Activated CD4-positive, alpha-beta T cell treated with anti-CD3 and anti-CD28 coated beads, Interleukin-2, Interleukin-4, amounts not matched to agents 100 ng/mL and 50 ng/mL, durations not matched to agents 16 hours and 8 hours (primary cell): ENCODE measurements around the gene APPL2.

Experiments used
- DNase-seq: peaks from one replicate; pipeline ENCODE4 v3.0.0-alpha.2; 2020; ENCODE audit warnings: low spot score

Gene APPL2, protein sequence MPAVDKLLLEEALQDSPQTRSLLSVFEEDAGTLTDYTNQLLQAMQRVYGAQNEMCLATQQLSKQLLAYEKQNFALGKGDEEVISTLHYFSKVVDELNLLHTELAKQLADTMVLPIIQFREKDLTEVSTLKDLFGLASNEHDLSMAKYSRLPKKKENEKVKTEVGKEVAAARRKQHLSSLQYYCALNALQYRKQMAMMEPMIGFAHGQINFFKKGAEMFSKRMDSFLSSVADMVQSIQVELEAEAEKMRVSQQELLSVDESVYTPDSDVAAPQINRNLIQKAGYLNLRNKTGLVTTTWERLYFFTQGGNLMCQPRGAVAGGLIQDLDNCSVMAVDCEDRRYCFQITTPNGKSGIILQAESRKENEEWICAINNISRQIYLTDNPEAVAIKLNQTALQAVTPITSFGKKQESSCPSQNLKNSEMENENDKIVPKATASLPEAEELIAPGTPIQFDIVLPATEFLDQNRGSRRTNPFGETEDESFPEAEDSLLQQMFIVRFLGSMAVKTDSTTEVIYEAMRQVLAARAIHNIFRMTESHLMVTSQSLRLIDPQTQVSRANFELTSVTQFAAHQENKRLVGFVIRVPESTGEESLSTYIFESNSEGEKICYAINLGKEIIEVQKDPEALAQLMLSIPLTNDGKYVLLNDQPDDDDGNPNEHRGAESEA

DNA sequence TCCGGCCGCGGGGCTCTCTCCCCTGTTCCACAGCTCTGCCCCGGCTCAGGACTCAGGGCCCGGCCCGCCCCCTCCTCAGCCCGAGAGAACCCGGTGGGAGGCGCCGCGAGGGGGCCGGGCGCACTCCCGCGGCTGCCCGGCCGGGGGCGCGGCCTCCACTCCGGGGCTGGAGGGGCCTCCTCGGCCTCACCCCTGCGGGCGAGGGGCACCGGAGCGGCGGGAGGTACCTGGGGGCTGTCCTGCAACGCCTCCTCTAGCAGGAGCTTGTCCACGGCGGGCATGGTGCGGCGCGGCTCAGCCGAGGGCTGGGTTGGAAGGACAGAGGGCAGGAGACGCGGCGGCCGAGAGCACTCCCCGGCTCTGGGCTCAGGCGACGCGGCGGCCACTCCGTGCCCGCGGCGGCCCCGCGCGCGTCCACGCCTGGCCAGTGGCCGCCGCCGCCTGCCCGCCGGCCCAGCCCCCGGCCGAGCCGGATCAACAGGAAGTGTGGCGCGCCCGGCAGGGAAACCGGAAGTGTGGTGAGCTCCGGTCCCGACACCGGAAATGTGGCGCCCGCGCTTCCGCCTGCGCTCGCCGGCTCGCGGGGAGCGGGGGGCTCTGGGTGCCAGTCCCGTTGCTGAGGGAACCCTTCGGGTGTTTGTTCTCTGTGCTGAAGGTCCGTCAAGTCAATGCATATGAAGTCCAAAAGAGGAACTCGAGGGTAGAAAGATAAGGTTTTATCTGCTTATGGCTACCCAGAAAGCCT, at the start of gene APPL2:
TSS of gene APPL2 (minus strand) at position 443 of the 745 bp plus-strand sequence. CDS start at position 281, 162 bp downstream.
- peak; percentile 85 for DNase-seq

- no peak for DNase-seq
These were observed 49.4 kb upstream of the APPL2 start for GRCh38 chr12:105285378-105285777.

DNA sequence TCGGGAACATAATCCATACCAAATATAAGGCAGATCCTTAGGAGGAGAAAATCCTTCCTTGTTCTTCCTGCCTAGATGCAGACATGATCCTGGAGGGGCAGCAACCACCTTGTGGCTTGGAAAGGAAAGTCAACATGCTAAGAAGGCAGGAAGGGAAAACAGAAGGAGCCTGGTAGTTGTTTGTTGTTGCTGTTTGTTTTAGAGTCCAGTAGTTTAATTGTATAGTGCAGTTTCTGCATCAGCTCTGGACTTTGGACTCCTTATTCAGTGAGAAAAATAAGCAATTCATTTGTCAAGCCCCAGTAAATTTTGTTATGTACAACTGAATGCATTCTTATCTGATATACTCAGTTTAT, 45.7 kb upstream of the APPL2 start:
- DNase-seq, result no peak

GRCh38 chr12:105280966-105281693, 45.2 kb upstream of the APPL2 start:
- DNase-seq, result no peak

DNA sequence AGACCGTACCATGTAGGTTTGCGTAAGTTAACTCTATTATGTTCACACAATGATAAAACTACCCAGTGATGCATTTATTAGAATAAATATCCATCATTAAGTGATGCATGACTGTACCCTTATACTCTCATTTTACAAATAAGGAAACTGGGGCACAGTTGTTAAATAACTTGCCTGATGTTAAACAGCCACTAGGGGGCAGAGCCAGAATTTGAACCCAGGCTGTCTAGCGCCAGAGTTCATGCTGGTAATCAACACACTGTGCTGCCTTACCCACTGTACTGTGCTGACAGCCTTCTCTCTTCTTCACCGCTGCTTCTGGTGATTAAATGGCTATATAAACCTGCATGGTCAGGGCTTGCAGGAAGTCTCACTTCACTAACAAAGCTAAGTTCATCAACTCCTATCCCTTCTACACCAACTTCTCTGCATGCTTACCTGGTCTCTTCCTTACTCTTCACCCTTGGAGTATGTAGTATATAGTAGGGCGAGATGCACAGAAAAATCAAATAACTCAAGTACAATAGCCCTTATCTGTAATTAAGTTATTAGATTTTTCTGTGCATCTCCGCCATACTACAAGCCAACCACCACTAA, 43.6 kb upstream of the APPL2 start:
- DNase-seq, result peak; percentile 55

- no peak for DNase-seq
These were observed 42.2 kb upstream of the APPL2 start for GRCh38 chr12:105278043-105278697.

DNA sequence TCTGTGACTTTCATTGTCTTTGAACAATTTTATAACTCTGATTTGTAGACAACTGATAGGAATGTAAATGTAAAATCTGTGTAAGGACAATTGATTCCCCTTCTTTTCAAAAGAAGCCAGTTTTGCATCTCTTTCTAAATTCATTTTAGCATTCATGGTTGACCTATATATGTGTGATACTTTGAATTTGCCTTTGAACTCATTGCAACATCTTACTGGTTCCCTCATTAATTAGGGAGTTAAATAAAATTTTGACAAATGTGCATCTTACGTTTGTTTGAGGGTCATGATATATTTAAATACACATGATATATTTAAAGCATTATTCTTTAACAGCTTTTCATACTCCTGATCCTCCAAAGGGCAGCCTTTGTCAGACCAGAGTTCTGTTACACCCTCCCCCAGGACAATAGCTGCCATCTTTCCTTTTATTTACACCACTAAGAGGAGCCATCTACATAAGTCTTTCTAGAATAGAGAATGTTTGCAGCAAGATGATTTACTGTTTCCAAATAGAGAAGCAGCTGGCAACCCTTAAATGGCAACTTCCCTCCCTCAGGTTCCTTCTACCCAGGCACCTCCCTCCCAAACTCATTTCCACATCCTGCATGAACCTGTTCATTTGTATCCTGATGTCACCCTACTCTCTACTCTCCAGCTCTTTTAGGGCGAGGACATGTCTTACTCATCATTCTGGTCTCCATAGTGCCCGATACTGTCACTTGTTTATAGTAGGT, 40.2 kb upstream of the APPL2 start:
- DNase-seq, result no peak

GRCh38 chr12:105274571-105274970, 38.6 kb upstream of the APPL2 start:
- no peak for DNase-seq

- no peak for DNase-seq
These were observed 37.6 kb upstream of the APPL2 start for GRCh38 chr12:105273601-105274000.

DNA sequence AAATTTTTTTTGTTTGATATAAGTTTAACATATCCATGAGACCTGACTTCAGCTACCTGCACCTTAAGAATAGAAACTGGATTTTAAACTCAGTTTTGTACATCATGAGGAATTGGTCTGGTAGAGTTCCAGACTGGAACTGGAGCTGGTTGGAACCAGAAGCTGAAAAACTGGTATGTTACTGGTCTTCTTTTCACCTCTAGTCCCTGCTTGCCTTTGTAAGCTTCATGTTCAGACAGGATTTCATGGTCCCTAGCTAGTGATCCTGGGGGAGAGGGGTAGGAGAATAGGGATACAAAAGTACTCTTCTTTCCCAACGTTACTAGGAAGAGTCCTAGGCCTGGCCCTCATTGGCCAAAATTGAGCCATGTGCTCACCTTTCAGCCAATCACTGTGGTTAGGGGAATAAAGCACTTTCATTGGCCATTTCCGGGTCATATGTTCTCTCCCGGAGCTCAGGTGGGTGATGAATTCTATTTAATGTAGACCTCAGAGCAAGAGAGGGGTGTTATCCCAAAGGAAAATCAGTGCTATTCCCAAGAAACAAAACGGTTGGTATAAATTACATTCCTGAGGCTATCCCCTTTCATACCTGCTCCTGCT, 36.9 kb upstream of the APPL2 start:
- no peak for DNase-seq

DNA sequence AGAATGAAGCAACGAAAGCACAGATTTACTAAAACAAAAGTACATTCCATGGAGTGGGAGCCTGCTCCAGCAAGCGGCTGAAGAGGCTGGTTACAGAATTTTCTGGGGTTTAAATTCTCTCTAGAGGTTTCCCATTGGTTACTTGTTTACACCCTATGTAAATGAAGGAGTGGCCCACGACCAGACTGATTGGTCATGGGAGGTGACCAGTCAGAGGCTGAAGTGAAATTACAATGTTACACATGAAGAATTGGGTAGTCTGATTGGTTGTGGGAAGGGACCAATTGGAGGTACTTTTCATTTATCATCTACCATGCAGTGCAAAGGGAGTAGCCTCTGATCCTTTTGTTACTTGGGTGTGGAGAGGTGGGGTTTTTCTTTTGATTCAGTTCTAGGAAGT, 36.2 kb upstream of the APPL2 start:
- DNase-seq, result no peak

- no peak for DNase-seq
These were observed 35.4 kb upstream of the APPL2 start for GRCh38 chr12:105271364-105271763.

- no peak for DNase-seq
These were observed 34.8 kb upstream of the APPL2 start for GRCh38 chr12:105270671-105271255.

- no peak for DNase-seq
These were observed 31.7 kb upstream of the APPL2 start for GRCh38 chr12:105267711-105268110.

GRCh38 chr12:105264771-105265170, 28.8 kb upstream of the APPL2 start:
- no peak for DNase-seq

GRCh38 chr12:105262461-105263184, 26.6 kb upstream of the APPL2 start:
- DNase-seq, result no peak

GRCh38 chr12:105261010-105261409, 25.0 kb upstream of the APPL2 start:
- no peak for DNase-seq

- DNase-seq, result no peak
These were observed 23.3 kb upstream of the APPL2 start for GRCh38 chr12:105259226-105259625.

DNA sequence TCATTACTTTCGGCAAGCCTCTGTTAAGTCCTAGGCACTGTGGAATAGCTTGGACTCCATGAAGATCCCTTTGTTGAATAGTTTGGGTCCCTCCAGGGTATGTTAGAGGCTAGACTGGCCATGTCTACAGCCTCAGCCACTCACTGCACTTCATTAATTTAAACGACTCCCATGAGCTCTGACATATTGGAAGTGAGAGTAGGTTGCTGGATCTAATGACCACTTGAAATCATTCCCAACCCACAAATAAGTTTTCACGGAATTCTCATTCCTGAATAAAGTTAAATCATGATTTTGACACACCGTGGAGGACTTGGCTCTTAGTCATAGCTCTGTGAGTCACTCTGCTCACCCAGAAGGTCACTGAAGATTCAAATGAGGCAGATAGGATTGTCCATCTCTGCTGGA, 21.4 kb upstream of the APPL2 start:
- no peak for DNase-seq
